Ammon's horn (tissue), 1 donor: ENCODE results near the gene TEKT3.

Experiments used
- DNase-seq: peaks from one replicate; pipeline ENCODE4 v3.0.0-alpha.2; 2016; ENCODE audit warnings: low spot score

Gene TEKT3

DNA sequence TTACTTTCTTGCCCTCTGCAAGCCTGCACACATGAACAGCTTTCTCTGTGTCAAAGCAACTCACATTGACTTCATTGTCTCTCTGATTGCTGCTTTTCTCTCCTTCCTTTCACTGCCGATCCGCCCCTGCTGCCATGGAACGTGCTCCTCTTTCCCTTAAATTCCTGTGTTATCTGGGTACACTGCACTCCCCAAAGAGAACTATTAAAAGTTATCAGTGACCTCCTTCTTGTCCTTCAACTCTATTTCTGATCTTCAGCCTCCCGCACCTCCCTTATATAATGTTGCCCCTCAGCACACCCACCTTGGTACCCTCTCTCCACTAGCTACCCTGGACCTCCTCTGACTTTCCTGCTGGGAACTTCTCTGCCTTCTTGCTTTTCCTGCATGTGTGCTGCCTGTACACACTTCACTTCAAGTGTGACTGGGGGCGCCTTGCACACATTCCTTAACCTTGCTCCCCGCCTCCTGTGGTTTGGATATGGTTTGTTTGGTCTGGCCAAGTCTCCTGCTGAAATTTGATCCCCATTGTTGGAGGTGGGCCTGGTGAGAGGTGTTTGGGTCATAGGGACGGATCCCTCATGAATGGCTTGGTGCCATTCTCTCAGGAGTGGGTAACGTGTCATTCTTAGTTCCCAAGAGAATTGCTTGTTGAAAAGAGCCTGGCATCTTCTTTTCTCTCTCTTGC, 49.6 kb downstream of the TEKT3 start:
- no peak for DNase-seq

DNA sequence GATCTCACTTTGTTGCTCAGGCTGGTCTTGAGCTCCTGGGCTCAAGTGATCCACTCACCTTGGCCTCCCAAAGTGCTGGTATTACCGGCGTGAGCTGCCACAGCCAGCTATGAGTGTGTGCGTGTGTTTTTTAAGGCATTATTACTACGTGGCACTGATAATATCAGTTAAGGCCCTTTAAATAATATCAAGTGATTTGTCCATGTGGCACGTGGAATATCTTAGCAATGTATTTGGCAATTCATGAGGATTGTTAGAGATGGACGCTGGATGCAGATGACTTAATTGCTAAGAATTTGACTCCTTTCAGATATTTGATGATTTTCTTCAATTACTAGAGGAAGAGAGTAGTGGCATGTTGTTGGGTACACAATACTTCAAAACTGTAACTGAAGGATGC, 50.8 kb downstream of the TEKT3 start:
- DNase-seq: no peak

DNA sequence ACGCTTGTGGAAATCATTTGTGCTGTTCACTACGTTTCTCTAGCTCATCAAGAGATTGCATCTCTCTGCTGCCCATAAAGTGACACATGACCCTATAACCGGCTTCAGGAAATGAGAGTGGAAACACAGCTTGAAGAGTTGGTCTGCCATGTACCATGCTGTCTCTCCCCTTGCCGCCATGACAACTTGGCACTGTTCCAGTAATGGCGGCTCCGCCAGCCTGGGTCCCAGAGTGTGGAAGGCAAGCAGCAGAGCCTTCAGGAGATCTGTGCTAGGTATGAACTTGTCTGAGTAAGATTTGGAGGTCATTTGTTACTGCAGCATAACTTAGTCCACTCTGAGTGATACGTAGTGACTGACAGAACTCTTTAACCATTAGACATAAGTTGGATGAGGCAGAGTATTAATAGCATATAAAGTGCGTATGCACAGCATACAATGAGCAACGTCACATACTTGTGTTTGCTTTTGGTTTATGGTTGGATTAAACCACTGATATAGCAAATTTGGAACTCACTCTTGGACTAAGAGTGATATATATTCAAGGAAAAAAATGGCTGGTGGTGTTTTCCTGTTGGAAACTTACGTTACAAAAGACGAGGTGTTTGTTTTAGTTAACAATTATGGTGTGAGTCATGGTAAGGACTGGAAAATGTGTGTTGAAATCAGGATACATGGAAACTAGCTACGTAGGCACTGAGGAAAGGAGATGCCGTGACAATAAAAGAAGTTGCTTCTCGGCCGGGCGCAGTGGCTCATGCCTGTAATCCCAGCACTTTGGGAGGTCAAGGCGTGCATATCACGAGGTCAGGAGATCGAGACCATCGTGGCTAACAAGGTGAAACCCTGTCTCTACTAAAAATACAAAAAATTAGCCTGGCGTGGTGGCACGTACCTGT, 51.9 kb downstream of the TEKT3 start:
- no peak for DNase-seq

DNA sequence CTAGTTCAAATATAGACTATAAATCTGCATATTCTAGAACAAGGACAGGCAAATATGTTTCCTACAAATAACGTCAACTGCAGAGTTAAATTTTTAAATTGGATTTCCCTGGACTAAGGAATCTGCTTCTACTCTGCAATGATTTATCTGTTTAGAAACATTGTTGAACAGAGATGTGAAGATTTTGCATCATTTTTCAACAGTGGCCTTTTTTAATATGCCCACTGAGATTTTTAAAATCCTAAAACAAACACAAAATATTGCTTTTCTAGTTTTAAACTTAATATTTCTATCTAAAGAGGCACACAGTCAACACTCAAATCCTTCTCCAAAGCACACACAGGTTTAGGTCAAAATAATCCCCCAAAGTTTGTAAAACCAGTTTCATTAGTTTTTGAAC, 52.5 kb downstream of the TEKT3 start:
- DNase-seq: no peak

DNA sequence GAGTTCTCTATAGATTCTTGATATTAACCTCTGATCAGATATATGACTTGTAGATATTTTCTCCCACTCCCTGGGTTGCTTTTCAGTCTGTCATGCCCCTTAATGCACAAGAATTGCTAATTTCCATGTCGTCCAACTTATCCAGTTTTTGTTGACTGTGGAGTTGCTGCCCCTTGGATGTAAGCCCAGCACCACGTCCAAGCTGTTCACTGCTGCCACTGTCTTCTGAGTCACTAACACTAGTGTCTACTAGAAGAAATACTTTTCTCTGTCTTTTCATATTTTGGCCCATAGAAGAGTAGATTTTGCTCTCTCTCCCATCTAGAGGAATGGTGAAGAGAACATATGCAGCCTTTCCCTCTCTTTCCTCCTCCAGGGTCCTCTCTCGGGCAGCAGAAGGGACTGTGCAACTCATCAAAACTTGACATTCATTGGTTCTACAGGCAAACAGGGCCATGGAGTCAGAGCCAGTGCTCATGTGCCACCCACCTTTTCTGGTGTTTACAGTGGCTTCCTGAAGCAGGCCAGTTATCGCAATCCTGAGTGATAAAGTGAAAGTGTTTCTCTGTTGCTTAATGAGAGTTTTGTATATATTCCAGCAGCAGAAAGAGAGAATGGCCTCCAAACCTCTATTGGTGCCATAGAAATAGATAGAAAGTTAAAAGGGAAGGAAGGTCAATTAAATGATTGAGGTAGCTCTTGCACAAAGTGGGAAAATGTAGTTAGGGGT, 53.7 kb downstream of the TEKT3 start:
- DNase-seq: no peak

DNA sequence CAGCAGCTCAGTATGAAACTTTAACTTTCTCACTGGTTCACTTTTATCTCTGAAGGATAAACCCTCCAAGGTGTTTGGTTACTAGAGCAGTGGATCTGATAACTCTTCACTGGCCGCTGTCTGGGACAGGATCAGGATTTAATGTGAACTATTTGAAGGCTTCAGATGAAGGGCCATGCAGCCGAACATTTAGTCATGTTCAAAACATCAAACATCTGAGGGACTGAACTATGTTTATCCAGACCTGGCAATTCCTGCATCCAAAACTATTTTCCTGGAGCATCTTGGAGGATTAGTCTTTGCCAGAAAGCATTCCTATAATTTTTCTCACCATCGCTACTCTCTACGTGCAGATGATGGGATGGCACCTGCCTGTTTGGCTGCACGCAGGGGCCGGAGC, 55.9 kb downstream of the TEKT3 start:
- no peak for DNase-seq

DNA sequence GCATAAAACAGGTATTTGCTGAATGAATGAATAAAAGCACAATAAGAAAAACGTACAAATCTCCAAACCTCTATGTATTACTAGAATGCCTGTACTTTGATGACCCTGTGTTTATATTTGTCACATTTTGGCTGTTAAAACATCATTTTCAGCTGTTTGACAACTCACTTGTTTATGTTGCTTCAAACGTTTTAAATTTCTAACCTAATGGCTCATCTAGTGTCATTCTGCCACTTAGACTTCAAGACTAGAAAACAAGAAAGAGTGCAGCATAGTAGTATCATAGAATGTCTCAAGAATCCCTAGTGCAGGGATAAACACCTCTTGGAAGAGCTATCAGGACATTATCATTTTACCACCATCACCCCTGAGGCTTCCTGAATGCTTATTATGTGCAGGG, 56.9 kb downstream of the TEKT3 start:
- DNase-seq: no peak

DNA sequence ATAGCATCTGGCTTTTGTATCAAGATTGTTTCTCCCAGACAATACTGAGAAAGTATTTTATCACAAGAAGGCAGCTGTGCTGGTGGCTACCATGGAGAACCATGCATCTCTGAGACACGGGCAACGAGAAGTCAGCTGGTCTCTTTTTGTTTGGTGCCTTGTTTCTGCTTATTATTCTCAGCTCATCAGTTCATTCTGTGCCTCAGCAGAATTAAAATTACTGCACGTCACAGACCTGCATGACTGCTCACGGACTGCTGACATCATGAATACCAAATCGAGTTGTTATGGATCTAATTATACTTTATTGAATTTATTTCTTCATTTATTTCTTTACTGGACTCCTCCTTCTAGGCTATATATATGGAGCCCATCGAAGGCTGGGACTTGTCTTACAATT, 57.3 kb downstream of the TEKT3 start:
- DNase-seq: no peak

DNA sequence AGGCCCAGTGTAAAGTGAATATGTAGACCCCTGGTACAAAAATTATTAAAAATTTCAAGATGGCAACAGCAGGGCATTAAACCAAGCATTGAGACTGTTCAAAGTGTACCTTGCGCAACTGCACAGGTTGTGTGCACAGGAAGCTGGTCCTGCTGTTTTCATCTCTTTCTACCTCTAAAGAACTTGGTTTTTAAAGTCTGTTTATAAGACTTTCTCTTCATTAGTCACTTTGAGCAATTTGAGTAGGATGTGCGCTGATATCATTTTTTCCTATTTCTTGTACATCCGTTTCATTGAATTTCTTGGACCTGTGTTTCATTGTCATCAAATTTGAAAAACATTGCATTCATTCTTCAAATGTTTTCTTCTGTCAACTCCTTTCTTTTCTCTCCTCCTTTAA, 59.5 kb downstream of the TEKT3 start:
- DNase-seq: no peak

DNA sequence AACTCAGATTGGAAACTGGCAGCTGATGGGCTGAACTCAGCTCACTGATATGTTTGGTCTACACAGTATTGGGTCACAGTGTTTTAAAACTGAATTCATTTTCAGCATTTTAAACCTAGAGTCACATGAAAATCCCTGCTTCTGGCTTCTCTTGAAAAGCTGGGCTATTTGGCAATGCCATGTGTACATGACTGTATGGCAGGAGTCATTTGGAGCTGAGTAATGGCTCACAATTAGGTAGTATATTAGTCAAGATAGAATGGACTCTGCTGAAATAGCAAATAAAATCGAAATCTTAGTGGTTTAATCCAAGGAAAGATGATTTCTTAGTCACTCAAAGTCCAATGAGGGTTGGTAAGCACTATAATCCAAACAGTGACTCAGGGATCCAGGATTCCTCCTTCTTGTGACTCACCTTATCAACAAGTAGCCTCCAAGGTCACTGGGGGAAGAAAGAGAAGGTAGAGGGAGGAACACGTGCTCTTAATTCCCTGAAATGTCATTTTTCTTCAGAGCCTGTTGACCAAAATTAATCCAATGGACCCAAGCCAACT, 62.4 kb downstream of the TEKT3 start:
- no peak for DNase-seq

DNA sequence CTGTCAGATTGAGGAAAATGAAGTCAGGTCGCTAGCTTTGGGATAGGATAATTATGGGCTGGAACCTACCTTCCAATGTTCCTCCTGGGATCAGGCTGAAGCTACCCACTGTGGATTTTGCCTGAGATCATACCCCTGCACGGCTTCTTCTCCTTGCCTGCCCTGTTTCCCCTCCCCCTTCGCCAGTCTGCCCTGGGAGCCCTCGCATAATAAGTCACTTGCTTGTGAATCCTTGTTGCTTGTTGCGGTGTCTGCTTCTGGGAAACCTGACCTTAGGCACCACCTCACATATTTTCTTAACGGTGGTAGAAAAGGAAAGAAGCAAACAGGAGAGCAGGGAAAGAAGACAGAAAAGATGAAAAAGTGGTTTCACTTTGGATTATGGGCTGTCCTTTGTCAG, 63.0 kb downstream of the TEKT3 start:
- DNase-seq: no peak

DNA sequence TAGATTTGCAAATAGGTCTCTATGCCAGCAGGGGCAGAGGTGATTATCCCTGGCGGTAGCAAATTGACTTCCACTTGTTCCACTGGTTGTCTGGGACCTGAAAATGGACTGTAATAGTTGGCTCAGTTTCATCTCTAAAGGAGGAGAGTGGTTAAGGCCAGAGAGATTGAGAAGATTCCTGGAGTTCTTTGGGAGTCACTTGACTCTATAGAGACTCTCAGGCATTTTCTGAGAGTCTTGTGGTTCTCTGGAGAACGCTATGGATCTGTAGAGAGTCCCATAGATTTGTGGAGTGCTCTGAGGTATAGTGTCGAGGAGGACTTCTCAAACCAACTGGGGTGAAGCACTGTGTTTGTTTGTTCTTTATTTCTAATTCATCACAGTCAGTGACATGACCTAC, 67.4 kb downstream of the TEKT3 start:
- no peak for DNase-seq

DNA sequence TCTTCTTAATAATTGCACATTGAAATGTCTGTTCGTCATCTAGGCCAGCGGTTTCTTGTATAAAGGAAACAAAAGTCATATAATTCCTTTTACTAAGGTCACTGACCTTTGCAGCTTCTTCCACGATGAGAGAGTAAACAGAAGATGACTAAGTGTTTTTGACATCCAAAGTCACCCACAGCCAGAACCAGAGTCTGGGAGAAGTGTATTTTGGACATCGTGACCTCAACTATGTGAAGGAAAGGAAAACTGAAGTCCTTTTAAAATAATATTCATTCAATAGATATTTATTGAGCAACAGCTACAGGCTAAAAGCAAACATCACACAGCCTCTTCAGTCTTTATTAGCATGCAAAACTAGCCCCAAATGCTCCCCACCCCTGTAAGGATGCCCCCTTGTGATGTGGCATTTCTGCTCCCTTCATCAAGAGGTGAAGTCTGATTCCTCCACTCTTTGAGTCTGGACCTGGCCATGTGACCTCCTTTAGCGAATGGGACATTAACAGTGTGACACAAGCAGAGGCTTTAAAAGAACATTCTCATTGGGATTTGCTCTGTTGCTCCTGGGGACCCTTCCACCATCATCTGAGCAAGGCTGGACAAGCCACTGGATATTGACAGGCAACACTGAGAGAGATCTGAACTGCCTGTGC, 68.1 kb downstream of the TEKT3 start:
- no peak for DNase-seq

DNA sequence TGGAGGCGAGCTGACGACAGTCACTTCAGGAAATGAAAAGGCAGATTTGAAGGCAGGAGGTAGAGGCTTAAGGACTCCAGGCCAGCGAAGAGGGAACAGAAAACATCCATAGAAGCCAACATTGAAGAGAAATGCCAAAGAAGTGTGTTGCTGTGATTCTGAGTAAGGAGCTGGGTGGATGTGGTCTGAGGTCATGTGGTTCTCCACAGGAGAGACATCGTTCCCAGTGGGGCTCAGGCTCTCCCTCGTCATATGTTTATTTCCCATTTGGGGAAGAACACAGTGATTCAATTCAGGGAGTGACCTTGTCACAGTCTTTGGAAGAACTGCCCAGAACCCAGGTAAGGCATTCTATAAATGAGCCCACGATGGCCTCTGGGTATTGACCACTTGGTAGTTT, 69.7 kb downstream of the TEKT3 start:
- no peak for DNase-seq

DNA sequence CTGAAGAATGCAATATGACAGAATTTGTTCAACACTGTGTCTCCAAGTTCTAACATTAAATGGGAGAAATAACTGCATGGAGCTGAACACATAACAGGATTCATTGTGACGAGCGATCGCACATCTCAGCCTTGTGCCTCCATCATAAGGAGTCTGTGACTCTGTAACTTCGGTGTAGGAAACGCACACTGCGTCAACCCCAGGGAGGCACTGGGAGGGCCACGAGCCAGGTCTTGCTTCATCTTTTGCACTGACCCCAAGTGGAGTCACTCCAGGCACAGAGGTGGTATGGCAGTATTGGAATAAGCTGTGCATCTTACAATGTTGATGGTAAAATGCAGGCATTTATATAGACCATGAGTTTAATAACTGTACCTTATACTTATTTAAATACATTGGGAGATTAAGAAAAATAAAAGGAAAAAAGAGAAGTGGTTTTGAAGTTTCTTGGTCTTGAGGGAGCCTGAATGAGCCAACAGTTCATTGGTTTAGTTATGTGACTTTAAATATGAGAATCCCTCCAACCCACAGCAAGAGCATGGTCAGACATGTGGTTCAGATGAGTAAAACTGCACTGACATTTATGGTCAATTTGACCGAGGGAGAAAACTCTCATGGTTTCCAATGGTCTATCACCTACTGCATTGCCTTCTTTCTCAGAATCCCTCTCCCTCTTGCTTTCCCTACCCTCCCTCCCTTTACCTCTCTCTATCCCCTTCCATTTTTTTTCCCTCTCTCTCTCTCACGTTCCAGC, 70.6 kb downstream of the TEKT3 start:
- DNase-seq: no peak

DNA sequence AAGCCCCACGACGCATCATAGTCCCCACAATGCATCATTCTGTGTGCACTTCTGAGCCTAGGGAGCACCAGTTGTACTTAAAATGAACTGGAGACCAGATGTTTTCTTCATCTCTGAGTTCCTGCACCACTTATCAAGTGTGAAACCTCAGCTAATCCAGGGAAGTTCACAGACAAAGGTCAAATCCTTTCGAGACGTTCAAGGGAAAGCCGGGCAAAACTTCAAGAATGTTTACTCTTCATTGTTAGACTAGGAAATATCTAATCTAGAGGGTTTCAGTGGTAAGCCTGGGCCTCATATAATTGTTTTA, 71.7 kb downstream of the TEKT3 start:
- no peak for DNase-seq

DNA sequence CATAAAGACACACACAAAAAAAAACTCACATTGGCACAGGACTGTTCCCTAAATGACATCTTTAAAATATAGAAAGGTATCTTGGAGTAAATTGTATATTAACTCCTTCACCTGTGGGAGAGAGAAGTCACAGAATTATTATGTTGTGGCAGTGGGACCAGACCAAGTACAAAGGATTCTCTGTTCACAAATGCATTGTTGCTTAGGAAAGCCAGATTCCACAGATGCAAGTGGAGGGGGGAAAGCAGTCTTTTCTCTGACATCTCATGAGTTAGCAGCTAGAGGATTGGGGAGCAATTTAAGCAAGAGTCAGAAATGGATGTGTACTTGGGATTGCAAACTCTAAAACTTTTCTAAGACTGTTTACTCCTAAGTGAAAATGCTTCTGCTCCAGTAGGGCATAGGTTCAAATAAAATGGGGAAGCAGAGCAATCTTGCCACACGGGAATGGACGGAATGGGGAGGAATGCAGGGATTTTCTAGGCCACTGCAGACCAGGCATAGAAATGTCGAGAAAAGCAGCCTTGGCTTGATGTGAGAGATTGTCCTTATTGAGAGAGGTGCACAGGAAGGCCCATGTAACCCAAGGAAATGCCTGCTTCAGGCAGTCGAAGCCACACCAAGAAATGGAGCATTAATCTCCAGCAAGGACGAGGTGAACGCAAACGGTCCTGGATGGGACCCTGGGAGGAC, 72.2 kb downstream of the TEKT3 start:
- DNase-seq: no peak

DNA sequence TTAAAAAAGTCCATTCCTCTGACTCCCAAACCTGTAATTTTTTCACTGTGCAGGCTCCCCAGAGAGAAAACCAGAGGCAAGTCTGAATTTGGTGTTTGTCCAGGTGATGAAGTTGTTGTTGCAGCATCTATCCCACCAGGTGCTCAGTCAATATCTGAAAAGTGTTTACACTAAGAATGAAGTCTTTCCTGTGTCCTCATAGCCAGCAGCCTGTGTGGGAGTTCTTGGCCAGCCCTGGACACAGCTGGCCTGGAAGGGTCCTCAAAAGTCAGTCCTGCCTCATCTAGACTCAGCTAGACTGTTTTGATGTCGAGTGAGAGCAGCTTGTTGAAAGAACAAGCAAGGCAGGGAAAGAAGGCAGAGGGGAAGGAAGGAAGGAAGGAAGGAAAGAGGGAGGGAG, 72.9 kb downstream of the TEKT3 start:
- no peak for DNase-seq

DNA sequence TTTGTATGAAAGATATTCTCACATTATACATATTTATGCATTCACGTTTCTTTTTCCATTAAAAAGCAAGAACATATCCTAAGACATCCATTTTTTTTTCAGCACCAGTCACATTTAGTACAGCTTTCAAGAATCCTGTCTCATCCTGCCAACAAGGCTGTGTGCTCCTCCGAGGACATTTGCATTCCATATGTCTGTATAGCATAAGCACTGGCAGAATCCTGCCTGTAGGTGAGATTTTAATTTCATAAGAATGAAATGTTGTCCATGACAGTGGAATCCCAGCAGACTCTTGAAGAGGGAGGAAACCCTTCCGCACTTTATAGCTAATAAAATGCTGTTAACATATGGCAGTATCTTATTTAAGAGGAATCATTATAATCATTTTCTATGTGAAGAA, 73.4 kb downstream of the TEKT3 start:
- DNase-seq: no peak

DNA sequence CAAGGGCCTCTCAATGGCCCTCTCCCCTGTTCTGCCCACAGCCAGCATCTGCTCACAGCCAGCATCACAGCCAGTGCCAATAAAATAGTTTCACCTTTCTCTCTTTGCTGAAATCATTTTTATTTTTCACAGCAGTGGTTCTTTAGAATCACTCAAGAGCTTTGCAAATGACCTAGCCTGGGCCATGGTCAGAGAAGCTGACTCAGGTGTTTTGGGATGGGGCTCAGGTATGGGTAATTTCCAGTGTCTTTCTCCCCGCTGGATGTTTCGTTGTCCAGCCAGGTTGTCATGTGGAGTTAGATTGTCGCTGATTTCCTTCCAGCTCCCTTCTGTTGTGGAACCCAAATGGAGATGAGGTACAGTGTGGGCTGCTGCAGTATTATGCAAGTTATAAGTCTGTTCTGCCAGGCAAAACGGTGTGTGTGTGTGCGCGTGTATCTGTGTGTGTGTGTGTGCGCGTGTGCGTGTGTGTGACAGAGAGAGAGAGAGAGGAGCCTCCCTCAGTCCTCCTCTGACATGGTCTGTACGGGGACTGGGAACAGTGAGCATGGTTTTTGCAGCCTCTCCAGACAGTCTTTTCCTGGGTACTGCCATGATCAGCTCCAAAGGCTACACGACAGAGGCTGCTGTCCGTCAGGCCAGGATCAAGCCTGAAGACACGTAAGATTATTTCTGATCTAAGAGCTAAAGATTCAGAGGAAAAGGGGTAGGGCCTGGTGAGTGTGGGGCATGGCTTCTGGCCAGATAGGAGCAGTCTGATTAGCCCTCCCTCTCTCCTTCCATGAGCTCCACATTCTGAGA, 74.9 kb downstream of the TEKT3 start:
- peak; percentile 40 for DNase-seq
